ENCODE measurements around the gene AQR. TPM values are rescaled to one million over a fixed set of nuclear protein-coding genes. Genes with fewer than 3 reads are reported as not detected.
A peak's percentile ranks its signal among the peaks of the same experiment; 100 is the strongest.
"Not testable (repeated sequence)": the region's sequence is repeated elsewhere in the genome, so short reads cannot be mapped to it uniquely, and the experiment has no call there.

Gene AQR
- total RNA-seq, 4 donors from 2014 or later = 18.8 to 24.9 (median 23.9) TPM

- Histone ChIP-seq H3K4me1 (peaks cover 4 to 42% (median 24%) of the 10 kb centered on the region in 4 donors), H3K36me3 (peaks cover 0 to 38% (median 0%) of the 10 kb centered on the region in 3 donors), H3K27me3 (no peaks in the 10 kb centered on the region), H3K4me3 (no peak overlapping the region), H3K9me3 (no peaks in the 10 kb centered on the region), H3K27ac (no peak overlapping the region)
- WGBS, 2 donors = 72 to 78% methylated on average over 9 of the region's 9 CpGs
- TF ChIP-seq POLR2A (IDR thresholded peaks at IDR 0.05) (no peak), CTCF (IDR thresholded peaks at IDR 0.05) (no peak), EP300 (IDR thresholded peaks at IDR 0.05) (no peak)
- DNase-seq (ENCODE audit: low spot score in 2 of 2) = no peak
These were observed 15.5 kb upstream of the AQR start for GRCh38 chr15:34984889-34985630.

GRCh38 chr15:34976743-34977142 is 7.2 kb upstream of the AQR start:
- WGBS, 2 donors = 68 to 70% methylated on average over 2 of the region's 2 CpGs
- no peak for TF ChIP-seq CTCF (IDR thresholded peaks at IDR 0.05)
- TF ChIP-seq EP300 (IDR thresholded peaks at IDR 0.05) = no peak
- no peak overlapping the region for H3K27ac ChIP-seq

GRCh38 chr15:34976073-34976472 is 6.5 kb upstream of the AQR start:
- no peaks in the 10 kb centered on the region for H3K27me3 ChIP-seq
- WGBS, 2 donors = 92 to 94% methylated on average over 2 of the region's 2 CpGs
- no peak overlapping the region for H3K27ac ChIP-seq
- H3K36me3 ChIP-seq = peaks cover 0 to 12% (median 0%) of the 10 kb centered on the region in 3 donors
- no peak for DNase-seq (ENCODE audit: low spot score in 2 of 2)
- no peaks in the 10 kb centered on the region for H3K4me1 ChIP-seq
- no peaks in the 10 kb centered on the region for H3K9me3 ChIP-seq
- no peak overlapping the region for H3K4me3 ChIP-seq
- TF ChIP-seq EP300 (IDR thresholded peaks at IDR 0.05) (no peak), POLR2A (IDR thresholded peaks at IDR 0.05) (no peak), CTCF (IDR thresholded peaks at IDR 0.05) (no peak)

More at GRCh38 chr15:34976743-34977142, 7.2 kb upstream of the AQR start:
- no peak for DNase-seq (ENCODE audit: low spot score in 2 of 2)
- H3K27me3 ChIP-seq = no peaks in the 10 kb centered on the region
- H3K9me3 ChIP-seq = no peaks in the 10 kb centered on the region
- no peak overlapping the region for H3K4me3 ChIP-seq
- H3K36me3 ChIP-seq = peaks cover 0 to 19% (median 0%) of the 10 kb centered on the region in 3 donors
- no peaks in the 10 kb centered on the region for H3K4me1 ChIP-seq

GRCh38 chr15:34973512-34973911 is 4.0 kb upstream of the AQR start:
- H3K36me3 ChIP-seq = peaks cover 0 to 6% (median 0%) of the 10 kb centered on the region in 3 donors
- H3K4me1 ChIP-seq = peaks cover 0 to 11% (median 5%) of the 10 kb centered on the region in 4 donors
- DNase-seq (ENCODE audit: low spot score in 2 of 2) = no peak
- no peaks in the 10 kb centered on the region for H3K9me3 ChIP-seq
- no peak for TF ChIP-seq CTCF (IDR thresholded peaks at IDR 0.05)
- no peak for TF ChIP-seq EP300 (IDR thresholded peaks at IDR 0.05)
- no peak for TF ChIP-seq POLR2A (IDR thresholded peaks at IDR 0.05)
- 60 to 88% methylated on average over 2 of the region's 2 CpGs for WGBS, 2 donors
- no peak overlapping the region for H3K27ac ChIP-seq
- no peaks in the 10 kb centered on the region for H3K27me3 ChIP-seq
- H3K4me3 ChIP-seq = no peak overlapping the region

- not testable (repeated sequence) for H3K36me3 ChIP-seq; H3K27me3 ChIP-seq; DNase-seq (ENCODE audit: low spot score in 2 of 2); H3K9me3 ChIP-seq
- WGBS, 2 donors = 69 to 74% methylated on average over 21 of the region's 21 CpGs
- Histone ChIP-seq H3K4me1 (peaks cover 0 to 42% (median 19%) of the 10 kb centered on the region in 4 donors), H3K4me3 (peak overlapping the region; percentile 58 to 95 (median 74)), H3K27ac (peak overlapping the region in 3 of 4 donors; percentile 1 to 92 (median 86))
These were observed 629 bp upstream of the AQR start for GRCh38 chr15:34970098-34970643.
